ENCODE results near the gene NAGS.

The NAGS gene

DNA sequence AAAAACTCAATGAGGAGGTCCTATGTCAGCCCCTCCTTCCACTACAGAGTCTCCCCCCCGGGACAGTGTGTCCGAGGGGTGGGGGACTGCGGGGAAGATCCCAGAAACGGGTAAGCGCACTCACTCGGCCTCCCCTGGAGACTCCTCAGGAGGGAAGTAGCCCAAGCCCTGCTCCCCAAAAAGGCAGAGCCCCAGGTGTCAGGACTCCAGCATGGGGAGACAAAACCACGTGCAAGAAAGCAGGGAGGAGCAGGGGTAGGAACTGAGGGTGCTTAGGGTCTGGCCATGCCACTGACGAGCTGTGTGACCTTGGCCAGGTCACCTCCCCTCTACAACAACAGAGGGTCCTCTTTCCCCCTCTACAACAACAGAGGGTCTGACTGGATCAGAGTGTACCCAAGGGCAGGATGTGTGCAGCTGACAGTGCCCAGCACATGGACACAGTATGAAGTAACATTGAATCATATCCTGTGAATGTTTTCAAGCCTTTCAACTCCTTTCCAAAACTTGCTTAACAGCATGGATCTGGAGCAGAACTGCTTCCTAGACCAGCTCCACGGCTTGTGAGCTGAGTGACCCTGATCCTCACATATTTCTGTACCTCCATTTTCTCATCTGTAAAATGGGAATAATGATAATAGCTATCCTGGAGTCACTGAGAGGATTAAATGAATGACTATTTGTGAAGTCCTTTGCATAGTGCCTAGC lies 2.1 kb upstream of the NAGS start:
- Histone ChIP-seq H3K9me3 (ENCODE audit: insufficient read depth, low read length) (no peaks in the 10 kb centered on the region), H3K9ac (ENCODE audit: low read length) (no peak overlapping the region), H3K27me3 (ENCODE audit: low read depth, low read length) (no peaks in the 10 kb centered on the region)

DNA sequence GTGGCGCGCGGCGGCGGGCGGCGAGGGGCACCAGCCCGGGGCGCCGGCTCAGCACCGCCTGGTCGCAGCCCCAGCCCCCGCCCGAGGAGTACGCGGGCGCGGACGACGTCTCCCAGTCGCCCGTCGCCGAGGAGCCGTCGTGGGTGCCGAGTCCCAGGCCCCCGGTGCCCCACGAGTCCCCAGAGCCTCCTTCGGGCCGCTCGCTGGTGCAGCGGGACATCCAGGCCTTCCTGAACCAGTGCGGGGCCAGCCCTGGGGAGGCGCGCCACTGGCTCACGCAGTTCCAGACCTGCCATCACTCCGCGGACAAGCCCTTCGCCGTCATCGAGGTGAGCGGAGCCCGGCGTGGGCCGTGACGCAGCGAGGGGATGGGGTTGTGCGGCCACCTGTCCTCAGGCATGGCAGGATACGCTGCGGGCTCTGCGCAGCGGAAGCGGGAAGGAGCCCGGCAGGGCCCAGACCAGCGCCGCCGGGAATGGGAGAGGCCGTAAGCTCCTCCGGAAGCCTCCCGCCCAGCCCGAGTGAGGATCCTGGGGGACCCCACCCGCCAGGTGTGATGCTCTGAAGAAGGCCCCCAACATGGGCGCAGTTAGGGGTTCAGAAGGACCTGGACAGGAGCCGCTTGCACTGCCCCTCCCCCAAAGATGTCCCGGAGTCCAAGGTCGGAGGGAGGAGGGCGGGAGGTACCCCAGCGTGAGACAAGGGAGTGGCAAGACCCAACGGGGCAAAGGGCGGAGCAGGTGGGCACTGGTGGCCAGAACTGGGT lies 522 bp downstream of the NAGS start:
- Histone ChIP-seq H3K4me3 (ENCODE audit: low read length) (no peak overlapping the region), H4K20me1 (ENCODE audit: insufficient read depth, low read length) (no peaks in the 10 kb centered on the region), H3K27ac (ENCODE audit: low read length) (no peak overlapping the region), H3K27me3 (ENCODE audit: low read depth, low read length) (no peaks in the 10 kb centered on the region), H3K9me3 (ENCODE audit: insufficient read depth, low read length) (no peaks in the 10 kb centered on the region), H2AFZ (ENCODE audit: low read depth, low read length) (no peak overlapping the region), H3K79me2 (ENCODE audit: low read length) (no peaks in the 10 kb centered on the region), H3K9ac (ENCODE audit: low read length) (no peak overlapping the region), H3K36me3 (replicated peaks; ENCODE audit: low read depth, low read length) (peaks cover 2% of the 10 kb centered on the region), H3K4me2 (ENCODE audit: low read length) (no peak overlapping the region), H3K4me1 (ENCODE audit: low read length) (peaks cover 8% of the 10 kb centered on the region)
- TF ChIP-seq EZH2phosphoT487 (IDR thresholded peaks at IDR 0.05; ENCODE audit: low read depth), result no peak
- TF ChIP-seq, protein P1, sequence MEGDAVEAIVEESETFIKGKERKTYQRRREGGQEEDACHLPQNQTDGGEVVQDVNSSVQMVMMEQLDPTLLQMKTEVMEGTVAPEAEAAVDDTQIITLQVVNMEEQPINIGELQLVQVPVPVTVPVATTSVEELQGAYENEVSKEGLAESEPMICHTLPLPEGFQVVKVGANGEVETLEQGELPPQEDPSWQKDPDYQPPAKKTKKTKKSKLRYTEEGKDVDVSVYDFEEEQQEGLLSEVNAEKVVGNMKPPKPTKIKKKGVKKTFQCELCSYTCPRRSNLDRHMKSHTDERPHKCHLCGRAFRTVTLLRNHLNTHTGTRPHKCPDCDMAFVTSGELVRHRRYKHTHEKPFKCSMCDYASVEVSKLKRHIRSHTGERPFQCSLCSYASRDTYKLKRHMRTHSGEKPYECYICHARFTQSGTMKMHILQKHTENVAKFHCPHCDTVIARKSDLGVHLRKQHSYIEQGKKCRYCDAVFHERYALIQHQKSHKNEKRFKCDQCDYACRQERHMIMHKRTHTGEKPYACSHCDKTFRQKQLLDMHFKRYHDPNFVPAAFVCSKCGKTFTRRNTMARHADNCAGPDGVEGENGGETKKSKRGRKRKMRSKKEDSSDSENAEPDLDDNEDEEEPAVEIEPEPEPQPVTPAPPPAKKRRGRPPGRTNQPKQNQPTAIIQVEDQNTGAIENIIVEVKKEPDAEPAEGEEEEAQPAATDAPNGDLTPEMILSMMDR (IDR thresholded peaks at IDR 0.05; ENCODE audit: low read depth, low read length), result no peak

More for the DNA sequence above, 2.1 kb upstream of the NAGS start:
- no peaks in the 10 kb centered on the region for H3K4me1 ChIP-seq (ENCODE audit: low read length)
- no peak overlapping the region for H3K27ac ChIP-seq (ENCODE audit: low read length)
- no peaks in the 10 kb centered on the region for H3K36me3 ChIP-seq (replicated peaks; ENCODE audit: low read depth, low read length)
- no peak overlapping the region for H2AFZ ChIP-seq (ENCODE audit: low read depth, low read length)
- H3K79me2 ChIP-seq (ENCODE audit: low read length), result no peaks in the 10 kb centered on the region
- H4K20me1 ChIP-seq (ENCODE audit: insufficient read depth, low read length), result no peaks in the 10 kb centered on the region
- no peak overlapping the region for H3K4me3 ChIP-seq (ENCODE audit: low read length)
- no peak for TF ChIP-seq EZH2phosphoT487 (IDR thresholded peaks at IDR 0.05; ENCODE audit: low read depth)
- TF ChIP-seq, protein P1 (IDR thresholded peaks at IDR 0.05; ENCODE audit: low read depth, low read length), result no peak
- H3K4me2 ChIP-seq (ENCODE audit: low read length), result no peak overlapping the region

DNA sequence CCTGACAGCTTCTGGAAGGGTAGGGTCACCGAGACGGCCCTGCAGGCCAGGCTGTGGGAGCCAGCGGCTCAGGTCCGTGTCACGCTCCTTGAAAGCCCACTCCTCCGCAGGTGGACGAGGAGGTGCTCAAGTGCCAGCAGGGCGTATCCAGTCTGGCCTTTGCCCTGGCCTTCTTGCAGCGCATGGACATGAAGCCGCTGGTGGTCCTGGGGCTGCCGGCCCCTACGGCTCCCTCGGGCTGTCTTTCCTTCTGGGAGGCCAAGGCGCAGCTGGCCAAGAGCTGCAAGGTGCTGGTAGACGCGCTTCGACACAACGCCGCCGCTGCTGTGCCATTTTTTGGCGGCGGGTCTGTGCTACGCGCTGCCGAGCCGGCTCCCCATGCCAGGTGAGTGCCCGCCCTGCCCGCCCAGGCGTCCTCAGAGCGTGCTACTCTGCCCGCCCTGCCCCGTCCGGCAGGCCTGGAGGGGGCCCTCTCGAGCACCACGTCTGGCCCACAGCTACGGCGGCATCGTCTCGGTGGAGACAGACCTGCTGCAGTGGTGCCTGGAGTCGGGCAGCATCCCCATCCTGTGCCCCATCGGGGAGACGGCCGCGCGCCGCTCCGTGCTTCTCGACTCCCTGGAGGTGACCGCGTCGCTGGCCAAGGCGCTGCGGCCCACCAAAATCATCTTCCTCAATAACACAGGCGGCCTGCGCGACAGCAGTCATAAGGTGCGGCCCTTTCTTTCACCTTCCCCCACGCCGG lies 1.3 kb downstream of the NAGS start:
- Histone ChIP-seq H3K79me2 (ENCODE audit: low read length) (no peaks in the 10 kb centered on the region), H3K9ac (ENCODE audit: low read length) (no peak overlapping the region), H2AFZ (ENCODE audit: low read depth, low read length) (no peak overlapping the region), H3K36me3 (replicated peaks; ENCODE audit: low read depth, low read length) (peaks cover 2% of the 10 kb centered on the region), H3K4me2 (ENCODE audit: low read length) (no peak overlapping the region), H4K20me1 (ENCODE audit: insufficient read depth, low read length) (no peaks in the 10 kb centered on the region), H3K4me1 (ENCODE audit: low read length) (peaks cover 8% of the 10 kb centered on the region), H3K4me3 (ENCODE audit: low read length) (no peak overlapping the region), H3K9me3 (ENCODE audit: insufficient read depth, low read length) (no peaks in the 10 kb centered on the region), H3K27ac (ENCODE audit: low read length) (no peak overlapping the region), H3K27me3 (ENCODE audit: low read depth, low read length) (no peaks in the 10 kb centered on the region)
- TF ChIP-seq EZH2phosphoT487 (IDR thresholded peaks at IDR 0.05; ENCODE audit: low read depth), result no peak
- TF ChIP-seq, protein P1 (IDR thresholded peaks at IDR 0.05; ENCODE audit: low read depth, low read length), result no peak

DNA sequence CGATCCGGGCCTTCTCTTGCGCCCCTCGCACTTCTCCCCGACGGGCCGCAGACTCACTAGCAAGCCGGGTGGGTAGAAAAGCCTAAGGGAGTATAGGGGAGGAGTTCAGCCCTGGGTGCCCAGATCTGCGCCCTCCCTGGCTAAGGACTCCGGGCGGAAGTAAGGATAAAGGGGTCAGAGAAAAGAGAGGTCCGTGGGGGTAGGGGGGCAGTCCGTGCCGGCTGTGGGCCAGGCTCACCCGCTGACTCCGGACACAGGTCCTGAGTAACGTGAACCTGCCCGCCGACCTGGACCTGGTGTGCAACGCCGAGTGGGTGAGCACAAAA lies 1.8 kb downstream of the NAGS start:
- Histone ChIP-seq H2AFZ (ENCODE audit: low read depth, low read length) (no peak overlapping the region), H4K20me1 (ENCODE audit: insufficient read depth, low read length) (no peaks in the 10 kb centered on the region), H3K4me1 (ENCODE audit: low read length) (peaks cover 8% of the 10 kb centered on the region), H3K36me3 (replicated peaks; ENCODE audit: low read depth, low read length) (peaks cover 2% of the 10 kb centered on the region), H3K4me3 (ENCODE audit: low read length) (peak overlapping the region; percentile 91), H3K27me3 (ENCODE audit: low read depth, low read length) (no peaks in the 10 kb centered on the region), H3K27ac (ENCODE audit: low read length) (no peak overlapping the region), H3K9me3 (ENCODE audit: insufficient read depth, low read length) (no peaks in the 10 kb centered on the region), H3K9ac (ENCODE audit: low read length) (no peak overlapping the region), H3K4me2 (ENCODE audit: low read length) (peak overlapping the region; percentile 91), H3K79me2 (ENCODE audit: low read length) (no peaks in the 10 kb centered on the region)
- TF ChIP-seq, protein P1 (IDR thresholded peaks at IDR 0.05; ENCODE audit: low read depth, low read length), result no peak
- no peak for TF ChIP-seq EZH2phosphoT487 (IDR thresholded peaks at IDR 0.05; ENCODE audit: low read depth)

Measured in OCI-LY3 (cell line).